ENCODE results near the gene SMCO2. TPM values are rescaled to one million over a fixed set of nuclear protein-coding genes. Genes with fewer than 3 reads are reported as not detected.

SMCO2 gene
- total and polyA plus RNA-seq, 2 of the 4 experiments (the other 2 are of a cell fraction) = 0.19 TPM; not detected in 1

DNA sequence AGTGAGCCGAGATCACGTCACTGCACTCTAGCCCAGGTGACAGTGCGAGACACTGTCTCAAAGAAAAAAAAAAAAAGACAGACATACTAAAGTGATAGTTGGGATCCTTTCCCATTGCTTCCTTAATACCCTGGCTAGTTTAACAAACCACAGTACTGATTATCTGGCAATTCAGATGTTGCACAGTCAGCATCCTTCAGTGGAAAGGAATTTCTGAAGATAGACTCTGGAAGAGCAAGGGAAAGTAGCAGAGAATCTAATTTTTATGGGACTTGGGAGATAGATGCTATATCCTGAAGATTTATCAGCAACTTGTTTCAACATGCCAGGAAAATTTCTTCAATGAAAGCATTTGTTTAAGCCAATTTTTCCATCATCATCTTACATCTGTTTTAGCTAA, 71.0 kb downstream of the SMCO2 start:
- Histone ChIP-seq H3K4me3 (ENCODE audit: insufficient read depth, low read depth, low read length) (no peak overlapping the region), H2AFZ (replicated peaks; ENCODE audit: low read length, poor library complexity) (no peak overlapping the region), H3K27ac (ENCODE audit: insufficient read depth, low read length) (no peak overlapping the region), H3K27me3 (ENCODE audit: control insufficient read depth, insufficient read depth, low read length) (no peaks in the 10 kb centered on the region), H3K9me3 (ENCODE audit: control insufficient read depth, insufficient read depth, low read length) (no peaks in the 10 kb centered on the region), H3K14ac (replicated peaks; ENCODE audit: low read depth, low read length) (no peak overlapping the region), H3K18ac (ENCODE audit: low read depth, low read length) (no peak overlapping the region), H3K23ac (ENCODE audit: low read depth, low read length) (no peak overlapping the region), H4K91ac (ENCODE audit: insufficient read depth, low read depth, low read length) (no peak overlapping the region), H2BK5ac (ENCODE audit: low read depth, low read length, poor library complexity, severe bottlenecking) (no peak overlapping the region), H2BK120ac (ENCODE audit: low read depth, low read length) (no peak overlapping the region), H2AK5ac (ENCODE audit: low read depth, low read length) (no peak overlapping the region), H4K20me1 (ENCODE audit: insufficient read depth, low read length) (no peaks in the 10 kb centered on the region), H4K5ac (ENCODE audit: low read depth, low read length) (no peak overlapping the region), H3K79me1 (ENCODE audit: low read depth in 1 of 2, low read length in 2 of 2) (peaks cover 0 to 8% of the 10 kb centered on the region in 2 experiments; a peak in 2 of 4 replicates), H2BK15ac (ENCODE audit: low read depth, low read length) (no peak overlapping the region), H2AK9ac (replicated peaks; ENCODE audit: low read depth, low read length, poor library complexity) (no peak overlapping the region), H3K4ac (ENCODE audit: low read depth, low read length) (no peak overlapping the region), H3K36me3 (ENCODE audit: control insufficient read depth, insufficient read depth, low read length) (no peaks in the 10 kb centered on the region), H3K56ac (ENCODE audit: extremely low read depth, insufficient read depth, low read length) (no peak overlapping the region), H3K9ac (ENCODE audit: low read depth, low read length) (no peak overlapping the region), H3K4me1 (ENCODE audit: control insufficient read depth, insufficient read depth, low read length) (peaks cover 8% of the 10 kb centered on the region), H3K4me2 (ENCODE audit: low read depth, low read length) (no peak overlapping the region), H2BK20ac (ENCODE audit: low read depth, low read length) (no peak overlapping the region), H4K8ac (ENCODE audit: low read depth in 2 of 2, low read length in 2 of 2) (no peak overlapping the region), H3K9me1 (ENCODE audit: insufficient read depth, low read length) (peaks cover 8% of the 10 kb centered on the region)
- DNase-seq (no peak), ATAC-seq (ENCODE audit: low read depth) (no peak)
- in situ Hi-C loops (cut with MboI; ENCODE audit: low sequenced_read_pairs) = loop anchor here (5.0 kb wide), 1 partner anchor 75 kb away; no protein-coding TSS in a partner anchor
- no peak for TF ChIP-seq MAZ (IDR thresholded peaks at IDR 0.05; ENCODE audit: borderline replicate concordance, low read depth, low read length)
- TF ChIP-seq MAFK (IDR thresholded peaks at IDR 0.05; ENCODE audit: low read depth, low read length) = peak; percentile 76
- intact Hi-C loops (cut with micrococcal nuclease) = no loop called here
- no CpG with 5 or more reads among the region's 3 CpGs for WGBS, 2 experiments (ENCODE audit: extremely low coverage in 2 of 2, insufficient read length in 1 of 2)
- CTCF ChIA-PET = interaction anchor here (0.7 kb wide), 1 partner anchor 76 kb away, joined by 3 read pairs; no protein-coding TSS in a partner anchor
- POLR2A ChIA-PET (ENCODE audit: unreplicated experiment) = no interaction called here
- BruUV-seq (replicated peaks) = no TSS peak
- dilution Hi-C loops (cut with HindIII; ENCODE audit: low sequenced_read_pairs, unreplicated experiment) = no loop called here
